HG03378 (cell line): ENCODE results near the gene HP1BP3.
"Not testable (repeated sequence)": the region's sequence is repeated elsewhere in the genome, so short reads cannot be mapped to it uniquely, and the experiment has no call there.

Experiments
- ATAC-seq: cut with Tn5 transposase; IDR thresholded peaks from one replicate; pipeline ENCODE4 v1.9.1; 2021; ENCODE audit warnings: mild to moderate bottlenecking, moderate library complexity; ENCODE audit not compliant: unreplicated experiment

Gene HP1BP3

GRCh38 chr1:20728371-20729154 lies 58.5 kb downstream of the HP1BP3 start:
- no peak for ATAC-seq

- no peak for ATAC-seq
Measured at GRCh38 chr1:20727746-20728316, 59.3 kb downstream of the HP1BP3 start.

GRCh38 chr1:20726932-20727745 lies 60.0 kb downstream of the HP1BP3 start:
- ATAC-seq, result no peak

GRCh38 chr1:20726118-20726911 lies 60.8 kb downstream of the HP1BP3 start:
- ATAC-seq, result no peak

GRCh38 chr1:20725189-20726117 lies 61.7 kb downstream of the HP1BP3 start:
- no peak for ATAC-seq

- no peak for ATAC-seq
Measured at GRCh38 chr1:20724364-20725188, 62.5 kb downstream of the HP1BP3 start.

- no peak for ATAC-seq
Measured at GRCh38 chr1:20723537-20724363, 63.4 kb downstream of the HP1BP3 start.

GRCh38 chr1:20723159-20723536 lies 64.0 kb downstream of the HP1BP3 start:
- no peak for ATAC-seq

- no peak for ATAC-seq
Measured at GRCh38 chr1:20721117-20722061, 65.7 kb downstream of the HP1BP3 start.

- no peak for ATAC-seq
Measured at GRCh38 chr1:20720631-20721091, 66.4 kb downstream of the HP1BP3 start.

- ATAC-seq, result no peak
Measured at GRCh38 chr1:20719871-20720620, 67.1 kb downstream of the HP1BP3 start.

- ATAC-seq, result no peak
Measured at GRCh38 chr1:20719261-20719660, 67.8 kb downstream of the HP1BP3 start.

GRCh38 chr1:20718343-20718882 lies 68.7 kb downstream of the HP1BP3 start:
- not testable (repeated sequence) for ATAC-seq

GRCh38 chr1:20717452-20718342 lies 69.4 kb downstream of the HP1BP3 start, which contains the start of gene KIF17:
TSS of gene KIF17 (minus strand) at chr1:20718007. CDS start at chr1:20717706, 301 bp downstream.
- no peak for ATAC-seq

- ATAC-seq, result no peak
Measured at GRCh38 chr1:20716232-20716631, 70.9 kb downstream of the HP1BP3 start.
